Thoracic aorta (tissue), 2 donors: Measurements from ENCODE around the gene ITSN2. TPM values are rescaled to one million over a fixed set of nuclear protein-coding genes. Genes with fewer than 3 reads are reported as not detected.
A peak's percentile ranks its signal among the peaks of the same experiment; 100 is the strongest.

ENCODE experiments used
- ATAC-seq: fragments of 150-250 bp; one replicate; pipeline ENCODE4 v1.8.0; 2017; ENCODE audit warnings: low read depth; ENCODE audit not compliant: insufficient number of reproducible peaks, low FRiP score
- DNase-seq: peaks from one replicate; pipeline ENCODE4 v3.0.0-alpha.2; 2020; ENCODE audit warnings: low spot score
- H3K27ac ChIP-seq, 2 donors: fragments of 200-600 bp; sonication (generic); 1 replicate in 1 of 2; 2 replicates in 1 of 2; pipeline ENCODE4 v1.5.1; 2016; ENCODE audit warnings: mild to moderate bottlenecking in 2 of 2, moderate library complexity in 2 of 2
- H3K27me3 ChIP-seq: fragments of 200-600 bp; sonication (generic); replicated peaks from 2 replicates; pipeline ENCODE4 v1.6.0; 2016; ENCODE audit warnings: mild to moderate bottlenecking; ENCODE audit not compliant: insufficient read depth
- H3K36me3 ChIP-seq: fragments of 200-600 bp; sonication (generic); one replicate; pipeline ENCODE4 v1.5.1; 2016
- H3K4me1 ChIP-seq, 2 donors: fragments of 200-600 bp; sonication (generic); 1 replicate in 1 of 2; 2 replicates in 1 of 2; pipeline versions ENCODE4 v1.5.1 to v1.6.0; 2016; ENCODE audit warnings: low read depth in 2 of 2, mild to moderate bottlenecking in 1 of 2; ENCODE audit not compliant: control insufficient read depth in 1 of 2
- H3K4me3 ChIP-seq: fragments of 200-600 bp; sonication (generic); 2 replicates; pipeline ENCODE4 v1.5.1; 2016; ENCODE audit warnings: mild to moderate bottlenecking
- H3K9me3 ChIP-seq: fragments of 200-600 bp; sonication (generic); 2 replicates; pipeline ENCODE4 v1.5.1; 2016
- total RNA-seq, 2 donors: library from RNA; depleted of rRNA; stranded (reverse); fragments of >200 nt; gene quantifications; one replicate each; pipeline versions ENCODE4 v1.1.0 to v1.2.3, GENCODE V29; 2016
- TF ChIP-seq, protein P1 (sequence below): fragments of 200-600 bp; sonication (generic); IDR thresholded peaks from one replicate; pipeline ENCODE4 v1.5.1; 2019; ENCODE audit warnings: antibody characterized with exemption

ITSN2 gene
- total RNA-seq, 2 donors from 2014 or later, result 64.0 to 121 TPM

DNA sequence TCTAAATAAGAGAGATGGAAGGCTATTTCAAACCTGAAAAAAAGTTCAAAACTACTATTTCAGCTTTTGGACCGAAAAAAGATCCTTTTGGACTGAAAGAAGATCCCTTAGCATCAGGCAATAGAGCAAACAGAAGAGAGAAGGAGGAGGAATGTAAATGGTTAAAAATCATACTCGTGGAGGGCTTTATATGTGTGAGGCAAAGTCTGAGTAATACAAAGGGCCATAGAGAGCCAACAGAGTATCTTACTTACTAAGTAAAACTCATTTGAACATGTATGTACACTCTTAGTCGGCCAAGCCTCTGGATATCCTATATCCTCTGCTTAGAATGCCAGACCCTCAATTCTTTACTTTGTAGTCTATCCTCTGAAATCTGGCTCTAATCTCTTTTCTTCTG lies 55.7 kb downstream of the ITSN2 start:
- ATAC-seq (no peak), DNase-seq (no peak)
- TF ChIP-seq, protein P1, sequence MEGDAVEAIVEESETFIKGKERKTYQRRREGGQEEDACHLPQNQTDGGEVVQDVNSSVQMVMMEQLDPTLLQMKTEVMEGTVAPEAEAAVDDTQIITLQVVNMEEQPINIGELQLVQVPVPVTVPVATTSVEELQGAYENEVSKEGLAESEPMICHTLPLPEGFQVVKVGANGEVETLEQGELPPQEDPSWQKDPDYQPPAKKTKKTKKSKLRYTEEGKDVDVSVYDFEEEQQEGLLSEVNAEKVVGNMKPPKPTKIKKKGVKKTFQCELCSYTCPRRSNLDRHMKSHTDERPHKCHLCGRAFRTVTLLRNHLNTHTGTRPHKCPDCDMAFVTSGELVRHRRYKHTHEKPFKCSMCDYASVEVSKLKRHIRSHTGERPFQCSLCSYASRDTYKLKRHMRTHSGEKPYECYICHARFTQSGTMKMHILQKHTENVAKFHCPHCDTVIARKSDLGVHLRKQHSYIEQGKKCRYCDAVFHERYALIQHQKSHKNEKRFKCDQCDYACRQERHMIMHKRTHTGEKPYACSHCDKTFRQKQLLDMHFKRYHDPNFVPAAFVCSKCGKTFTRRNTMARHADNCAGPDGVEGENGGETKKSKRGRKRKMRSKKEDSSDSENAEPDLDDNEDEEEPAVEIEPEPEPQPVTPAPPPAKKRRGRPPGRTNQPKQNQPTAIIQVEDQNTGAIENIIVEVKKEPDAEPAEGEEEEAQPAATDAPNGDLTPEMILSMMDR, result no peak
- peaks cover 36% of the 10 kb centered on the region for H3K36me3 ChIP-seq
- no peaks in the 10 kb centered on the region for H3K9me3 ChIP-seq
- peak overlapping the region; percentile 12 for H3K4me3 ChIP-seq
- H3K27ac ChIP-seq, result peak overlapping the region; percentile 64 to 65
- H3K27me3 ChIP-seq, result no peaks in the 10 kb centered on the region
- peaks cover 13 to 17% of the 10 kb centered on the region in 2 donors for H3K4me1 ChIP-seq

DNA sequence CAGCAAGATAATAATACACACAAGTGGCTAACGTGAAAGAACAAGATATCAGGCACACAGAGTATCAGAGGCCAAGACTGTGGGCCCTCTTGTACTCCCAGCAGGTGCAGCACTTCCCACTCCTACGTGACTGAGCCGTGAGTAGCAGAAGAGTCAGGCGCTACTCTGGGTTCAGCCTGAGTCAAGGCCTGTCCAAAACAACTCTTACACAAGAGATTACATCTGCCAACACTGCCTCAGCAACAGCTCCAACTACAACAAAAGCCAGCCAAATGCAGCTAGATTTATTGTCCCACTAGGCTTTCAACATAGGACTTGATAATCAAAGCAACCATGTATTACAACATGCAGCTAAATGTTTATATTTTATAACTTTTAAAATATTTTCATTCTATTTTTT lies 56.2 kb downstream of the ITSN2 start:
- no peaks in the 10 kb centered on the region for H3K27me3 ChIP-seq
- ATAC-seq, result peak; percentile 92
- no peaks in the 10 kb centered on the region for H3K9me3 ChIP-seq
- peak overlapping the region; percentile 50 to 70 for H3K27ac ChIP-seq
- peaks cover 39% of the 10 kb centered on the region for H3K36me3 ChIP-seq
- H3K4me3 ChIP-seq, result no peak overlapping the region
- H3K4me1 ChIP-seq, result peaks cover 13 to 17% of the 10 kb centered on the region in 2 donors
- peak; percentile 73 for DNase-seq
- TF ChIP-seq, protein P1, result no peak

DNA sequence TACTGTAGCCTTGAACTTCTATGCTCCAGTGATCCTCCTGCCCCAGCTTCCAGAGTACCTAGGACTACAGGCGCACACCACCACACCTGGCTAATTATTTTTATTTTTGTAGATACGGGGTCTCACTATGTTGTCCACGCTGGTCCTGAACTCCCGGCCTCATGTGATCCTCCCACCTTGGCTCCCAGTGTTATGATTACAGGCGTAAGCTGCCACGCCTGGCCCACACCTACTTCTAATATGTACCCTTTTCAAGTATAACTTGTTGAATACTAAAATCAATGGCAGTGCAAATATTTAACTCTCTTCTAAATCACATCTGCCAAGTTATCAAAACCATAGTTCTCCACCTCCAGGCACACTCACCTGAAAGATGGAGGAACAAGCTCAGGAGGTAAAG lies 58.7 kb downstream of the ITSN2 start:
- DNase-seq (no peak), ATAC-seq (no peak)
- H3K36me3 ChIP-seq, result peaks cover 52% of the 10 kb centered on the region

DNA sequence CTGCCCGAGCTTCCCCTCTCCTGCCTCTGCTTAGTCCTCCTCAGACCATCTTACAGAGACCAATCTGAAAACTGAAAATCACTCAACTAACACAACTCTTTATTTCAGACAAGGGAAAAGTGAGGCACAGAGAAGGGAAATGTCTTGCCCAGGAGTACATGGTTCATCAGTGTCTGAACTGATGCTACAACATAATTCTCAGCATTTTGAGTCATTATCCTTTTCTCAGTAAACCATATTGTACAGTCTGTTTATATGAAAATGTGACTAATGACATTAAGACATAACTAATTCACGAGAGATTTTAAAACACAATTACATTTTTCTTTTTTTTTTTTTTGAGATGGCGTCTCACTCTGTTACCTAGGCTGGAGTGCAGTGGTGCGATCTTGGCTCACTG lies 62.7 kb downstream of the ITSN2 start:
- no peak for ATAC-seq
- Histone ChIP-seq H3K27me3 (no peaks in the 10 kb centered on the region), H3K4me3 (no peak overlapping the region), H3K36me3 (peaks cover 71% of the 10 kb centered on the region), H3K27ac (no peak overlapping the region), H3K4me1 (no peaks in the 10 kb centered on the region), H3K9me3 (no peaks in the 10 kb centered on the region)
- TF ChIP-seq, protein P1, result no peak
- DNase-seq, result no peak

More for the DNA sequence above, 58.7 kb downstream of the ITSN2 start:
- peaks cover 13 to 17% of the 10 kb centered on the region in 2 donors for H3K4me1 ChIP-seq
- H3K27me3 ChIP-seq, result no peaks in the 10 kb centered on the region
- TF ChIP-seq, protein P1, result no peak
- no peak overlapping the region for H3K4me3 ChIP-seq
- no peaks in the 10 kb centered on the region for H3K9me3 ChIP-seq
- no peak overlapping the region for H3K27ac ChIP-seq

DNA sequence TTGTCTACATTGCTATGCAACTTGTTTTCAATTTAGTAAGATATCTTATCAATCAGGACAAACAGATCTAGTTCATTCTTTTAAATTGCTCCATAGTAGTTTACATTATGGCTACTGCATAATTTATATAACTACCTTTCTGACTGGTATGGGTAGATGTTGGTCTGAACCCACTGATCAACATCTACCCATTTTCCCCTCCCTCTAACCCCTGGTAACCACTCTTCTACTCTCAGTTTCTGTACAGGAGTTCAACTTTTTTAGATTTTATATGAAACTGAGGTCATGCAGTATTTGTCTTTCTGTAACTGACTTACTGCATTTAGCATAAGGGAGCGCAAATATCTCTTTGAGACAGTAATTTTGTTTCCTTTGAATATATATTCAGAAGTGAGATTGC lies 73.2 kb downstream of the ITSN2 start:
- DNase-seq, result no peak
- Histone ChIP-seq H3K9me3 (no peaks in the 10 kb centered on the region), H3K36me3 (peaks cover 14% of the 10 kb centered on the region), H3K27me3 (no peaks in the 10 kb centered on the region), H3K27ac (no peak overlapping the region), H3K4me1 (no peaks in the 10 kb centered on the region), H3K4me3 (no peak overlapping the region)
- TF ChIP-seq, protein P1, result no peak
- ATAC-seq, result no peak
